Stimulated activated CD4-positive, alpha-beta T cell treated with anti-CD3 and anti-CD28 coated beads, TNF-alpha, amount 100 ng/mL, for 1 hour (primary cell): ENCODE results near the gene FLT3.

Experiments
- DNase-seq, 3 donors: peaks; one replicate each; pipeline ENCODE4 v3.0.0-alpha.2; 2020; ENCODE audit warnings: low read depth in 3 of 3, low spot score in 1 of 3

The FLT3 gene

DNA sequence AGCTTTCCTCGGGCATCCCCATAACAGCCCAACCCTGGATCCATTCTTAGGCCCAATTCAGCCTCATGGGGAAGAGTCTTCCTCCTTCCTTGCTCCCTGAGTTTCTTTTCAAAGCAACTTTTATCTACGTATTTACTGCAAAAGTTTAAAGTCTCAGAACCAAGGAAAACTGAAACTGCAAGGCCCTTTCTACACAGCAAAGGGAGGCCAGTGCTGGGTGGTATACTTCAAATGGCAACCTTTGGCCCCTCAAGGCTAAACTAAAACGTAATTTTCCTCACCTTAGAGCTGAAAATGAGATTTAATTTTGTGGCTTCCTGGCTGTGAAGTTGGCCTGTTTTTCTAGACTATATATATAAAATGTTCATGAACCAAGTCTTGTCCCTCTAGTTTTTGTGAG, 136.9 kb downstream of the FLT3 start:
- no peak for DNase-seq

DNA sequence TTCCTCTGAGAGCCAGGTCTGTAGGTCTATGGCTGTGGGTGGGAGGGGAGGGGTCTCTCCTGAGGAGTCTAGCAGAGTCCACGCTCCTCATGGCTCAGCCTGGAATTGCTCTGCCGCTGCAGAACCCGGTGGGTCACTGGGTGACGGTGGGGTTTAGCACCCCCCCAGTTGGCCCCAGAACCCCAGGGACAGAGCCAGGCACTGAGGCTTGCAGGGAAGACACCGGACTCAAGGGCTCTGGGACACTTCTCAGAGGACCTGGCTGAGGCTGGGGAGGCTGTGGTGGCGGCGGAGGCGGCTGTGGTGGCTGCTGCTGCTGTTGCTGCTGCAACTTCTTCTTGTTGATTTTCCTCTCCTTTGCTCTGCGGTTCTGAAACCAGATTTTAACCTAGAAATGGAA, 137.4 kb downstream of the FLT3 start:
- no peak for DNase-seq

DNA sequence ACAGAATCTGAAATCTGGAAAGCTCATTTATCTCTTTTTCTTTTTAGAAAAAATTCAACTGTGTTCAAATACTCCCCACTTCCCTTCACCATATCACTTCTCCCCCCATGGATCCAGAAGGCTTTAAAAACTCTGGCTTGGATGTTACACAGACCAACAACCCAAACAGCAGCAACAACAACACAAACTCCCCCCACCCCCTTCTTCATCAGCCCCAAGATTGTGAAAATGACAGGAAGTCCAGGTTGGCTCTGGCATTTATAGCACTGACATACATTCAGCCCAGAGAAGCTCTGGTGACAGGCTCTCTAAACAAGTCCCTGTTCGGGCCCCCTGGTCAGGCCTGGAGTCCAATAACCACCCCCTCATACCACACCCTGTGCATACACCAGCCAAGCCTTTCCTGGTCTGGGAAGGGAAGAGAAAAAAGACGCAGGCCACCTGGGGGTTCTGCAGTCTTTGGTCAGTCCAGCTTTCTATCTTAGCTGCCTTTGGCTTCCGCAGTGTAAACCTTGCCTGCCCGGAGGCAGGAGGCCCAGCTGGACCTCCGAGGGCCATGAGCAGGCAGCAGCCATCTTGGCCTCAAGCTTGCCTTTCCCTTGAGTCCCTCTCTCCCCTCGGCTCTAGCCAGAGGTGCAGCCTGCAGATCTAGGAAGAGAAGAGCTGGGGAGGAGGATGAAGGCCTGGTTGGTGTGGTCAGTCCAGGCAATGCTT, 138.1 kb downstream of the FLT3 start:
- no peak for DNase-seq

DNA sequence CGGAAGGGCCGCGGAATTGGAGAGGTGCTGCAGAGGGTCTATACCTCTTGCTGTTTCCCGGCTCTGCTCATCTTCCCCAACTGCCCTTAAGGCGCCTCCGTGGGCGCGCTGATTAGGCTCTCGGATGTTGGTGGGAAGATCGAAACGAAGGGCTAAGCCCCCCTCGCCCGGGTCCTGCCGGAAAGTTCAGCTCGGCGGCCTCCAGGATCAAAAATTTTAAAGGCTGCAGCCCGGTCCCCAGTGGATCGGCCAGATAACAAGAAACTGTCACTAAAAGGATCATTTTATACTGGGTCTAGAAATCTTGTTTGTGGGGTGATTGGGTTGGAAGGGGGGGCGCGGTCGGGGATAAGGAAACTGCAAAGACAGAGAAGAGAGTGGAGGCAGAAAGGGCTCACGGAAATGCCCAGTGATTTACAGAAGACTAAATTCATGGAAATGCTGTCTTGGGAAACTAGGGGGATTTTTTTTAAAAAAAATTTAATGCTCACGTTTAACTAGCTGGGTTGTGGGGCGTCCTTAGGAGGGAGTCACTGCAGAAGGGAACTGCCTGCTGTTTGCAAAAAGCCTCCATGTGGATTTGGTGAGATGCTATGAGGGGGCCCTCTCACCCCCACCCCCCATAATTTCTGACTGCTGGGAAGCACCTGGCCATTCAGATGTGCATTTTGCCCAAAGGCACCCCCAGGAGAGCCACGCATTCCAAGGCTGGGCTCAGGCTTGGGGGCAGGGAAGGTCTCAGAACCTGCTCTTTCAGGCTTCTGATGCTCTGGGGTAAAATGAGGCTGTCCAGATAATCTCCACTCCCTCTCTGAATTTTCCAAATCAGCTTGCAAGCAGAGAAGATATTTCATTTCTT, 138.9 kb downstream of the FLT3 start:
- no peak for DNase-seq

DNA sequence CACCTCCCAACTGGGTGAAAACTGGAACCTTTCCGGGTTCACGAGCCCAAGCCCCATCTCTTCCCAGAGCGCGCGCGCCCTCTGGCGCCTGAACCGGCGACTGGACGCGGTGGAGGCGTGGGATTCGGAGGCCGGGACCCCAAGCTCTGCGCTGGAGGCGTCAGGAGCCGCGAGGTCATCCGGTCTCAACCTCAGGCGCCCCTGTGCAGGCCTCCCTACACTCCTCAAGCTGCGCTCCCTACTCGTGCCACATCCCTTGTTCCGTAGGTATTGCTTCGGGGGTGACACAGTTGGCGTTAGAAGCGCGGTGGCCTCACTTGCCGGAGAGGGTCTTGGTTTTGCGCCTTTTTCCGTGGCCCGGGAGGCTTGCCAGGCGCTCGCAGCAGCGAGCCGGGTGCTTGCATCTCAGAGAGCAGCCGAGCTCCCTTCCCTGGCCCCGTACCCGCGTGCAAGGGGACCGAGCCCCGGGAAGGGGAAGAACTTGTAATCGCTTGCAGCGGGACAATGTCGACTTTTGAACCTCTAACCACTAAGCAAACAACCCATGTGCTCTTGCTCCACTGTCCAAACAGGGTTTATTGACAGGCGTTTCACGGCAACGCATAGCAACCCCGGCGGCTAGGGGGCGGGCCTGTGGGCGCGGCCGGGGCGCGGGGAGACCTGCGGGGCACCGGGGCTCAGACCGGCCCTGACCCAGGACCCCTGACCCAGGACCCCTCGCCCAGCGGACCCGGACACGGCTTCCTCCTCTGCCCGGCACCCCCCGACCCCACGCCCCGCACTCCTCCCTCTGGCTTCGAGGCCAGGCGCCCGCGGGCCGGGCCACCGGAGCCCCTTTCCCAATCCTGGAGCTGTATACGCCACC, 139.8 kb downstream of the FLT3 start:
- DNase-seq: no peak

DNA sequence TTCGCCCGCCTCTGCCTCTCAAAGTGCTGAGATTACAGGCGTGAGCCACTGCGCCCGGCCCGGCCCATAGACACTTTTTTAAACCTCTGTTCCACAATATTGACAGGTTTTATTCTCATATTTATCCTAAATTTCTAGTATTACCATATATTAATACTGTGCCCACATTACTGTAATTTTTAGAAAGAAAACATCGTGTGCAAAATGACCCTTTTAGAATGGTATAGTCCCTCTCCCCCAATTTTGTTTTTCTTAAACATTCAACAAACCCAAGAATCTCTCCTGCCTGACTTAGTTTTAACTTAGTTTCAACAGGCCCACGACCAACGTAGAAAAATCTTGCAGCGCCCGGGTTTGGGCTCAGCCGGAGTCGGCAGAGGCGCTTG, 140.4 kb downstream of the FLT3 start:
- no peak for DNase-seq

DNA sequence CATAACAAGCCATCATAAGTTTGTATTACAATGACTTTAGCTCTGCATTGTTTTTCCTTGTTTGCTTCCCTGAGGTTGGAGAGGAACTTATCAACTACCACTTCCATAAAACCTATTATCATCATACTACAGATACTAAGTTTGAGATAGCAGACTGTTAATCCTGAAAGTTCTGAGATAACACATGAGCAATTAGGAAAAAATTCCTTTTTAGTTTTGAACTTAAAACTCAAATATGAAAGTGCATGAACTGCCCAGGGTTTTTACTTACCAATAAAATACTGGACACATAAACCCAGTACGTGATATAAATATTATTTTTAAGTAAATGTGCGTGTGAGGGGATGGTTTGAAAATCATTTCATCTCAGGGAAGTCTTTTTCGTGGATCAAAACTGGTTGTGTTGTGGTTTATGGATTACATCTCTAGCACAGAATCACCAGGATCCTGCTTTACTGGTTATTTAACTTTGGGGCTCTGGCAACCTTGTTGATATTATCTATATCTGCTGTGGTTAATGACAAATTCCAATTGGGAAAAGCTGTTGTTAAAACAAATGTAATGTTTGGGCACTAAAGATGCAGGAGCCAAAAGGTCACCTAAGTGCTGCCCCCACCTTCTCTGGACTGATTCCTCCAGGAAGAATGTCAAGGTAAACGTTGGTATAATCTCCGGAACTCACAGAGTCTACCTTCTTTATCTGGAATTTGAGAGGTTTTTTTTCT, 143.6 kb downstream of the FLT3 start:
- DNase-seq: no peak

DNA sequence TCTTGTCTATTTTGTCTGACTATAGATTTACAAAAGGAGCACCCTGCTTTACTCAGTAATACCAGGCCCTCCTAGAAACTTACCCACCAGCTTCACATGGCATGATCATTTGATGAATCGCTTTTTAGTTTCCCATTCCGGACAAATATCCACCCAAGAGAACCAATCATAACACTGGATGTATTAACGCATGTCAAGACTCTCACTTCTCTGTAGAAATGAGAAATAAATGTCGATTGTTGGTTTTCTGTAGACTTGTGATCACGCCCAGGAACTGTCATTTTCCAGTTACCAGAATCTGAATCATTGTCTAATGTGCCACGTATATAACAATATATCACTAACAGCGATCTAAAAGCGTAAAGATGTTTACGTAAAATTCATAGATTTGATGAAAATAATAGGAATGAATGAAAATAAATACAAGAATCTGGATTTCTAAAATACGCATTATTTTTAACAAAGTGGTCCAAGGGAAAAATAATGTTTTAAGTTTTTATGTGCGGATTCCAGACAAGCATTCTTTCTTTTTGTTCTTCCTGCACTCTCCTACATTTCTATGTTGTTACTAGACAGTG, 145.3 kb downstream of the FLT3 start:
- DNase-seq: no peak

DNA sequence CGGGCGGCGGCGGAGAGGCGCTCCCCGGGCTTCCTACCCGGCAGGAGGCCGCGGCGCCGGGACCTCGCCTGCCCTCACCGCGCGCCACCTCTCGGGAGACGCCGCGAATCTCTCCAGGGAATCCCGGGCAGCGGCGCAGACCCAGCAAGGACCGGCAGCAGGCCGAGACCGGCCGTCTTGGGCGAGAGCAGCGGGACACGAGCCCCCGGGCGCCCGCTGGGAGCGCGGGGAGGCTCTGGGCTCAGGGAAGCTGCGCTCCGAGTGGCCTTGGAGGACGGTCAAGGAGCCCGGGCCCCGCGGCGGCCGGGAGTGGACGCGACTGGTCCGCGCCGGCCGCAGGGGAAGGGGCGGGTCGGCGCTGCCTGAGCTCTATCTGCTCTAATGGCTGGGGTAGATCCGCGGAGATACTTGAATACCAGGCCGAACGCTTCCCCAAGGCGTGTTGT, 145.9 kb downstream of the FLT3 start:
- DNase-seq: no peak

DNA sequence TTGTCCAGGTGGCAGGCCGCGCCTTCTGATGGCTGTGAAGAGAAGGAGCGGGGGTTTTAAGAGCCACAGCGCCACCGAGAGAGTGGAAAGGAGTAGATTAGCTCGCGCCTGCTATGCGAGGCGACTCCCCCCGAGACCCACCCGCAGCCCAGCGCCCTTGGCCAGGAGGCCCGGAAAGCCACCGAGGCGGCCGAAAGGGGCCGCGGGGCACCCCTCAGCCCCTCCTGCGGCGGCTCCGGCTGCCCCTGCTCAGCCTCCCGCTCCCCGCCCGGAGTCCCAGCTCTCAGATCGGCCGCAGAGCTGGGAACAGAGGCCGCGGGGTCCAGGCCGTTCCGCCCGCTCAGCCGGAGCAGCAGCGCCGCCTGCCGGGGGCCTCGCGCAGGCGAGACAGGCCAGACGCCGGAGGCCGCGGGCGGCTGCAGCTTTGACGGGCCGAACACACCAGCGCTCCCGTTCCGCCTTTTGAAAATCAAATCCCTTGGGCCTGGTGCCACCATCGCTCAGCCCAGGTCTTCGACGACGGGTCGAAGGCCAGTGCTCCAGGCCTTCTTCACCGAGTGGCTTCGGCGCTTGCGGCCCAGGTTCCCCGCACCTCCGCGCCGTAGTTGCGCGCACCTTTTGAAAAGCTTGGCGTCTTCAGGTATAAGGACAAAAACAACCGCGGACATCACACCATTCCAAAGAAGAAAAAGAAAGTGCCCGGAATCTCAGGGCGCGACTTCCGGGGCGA, 146.5 kb downstream of the FLT3 start:
- peak in 1 of 3 donors; percentile 54 for DNase-seq
